ENCODE results near the gene TMEM132A. TPM values are rescaled to one million over a fixed set of nuclear protein-coding genes. Genes with fewer than 3 reads are reported as not detected.

The TMEM132A gene
- total and polyA plus RNA-seq, 10 of the 15 experiments (the other 5 are each of a cell fraction or from before 2014, with no cell fraction given) = 0.16 to 25.0 (median 4.3) TPM

DNA sequence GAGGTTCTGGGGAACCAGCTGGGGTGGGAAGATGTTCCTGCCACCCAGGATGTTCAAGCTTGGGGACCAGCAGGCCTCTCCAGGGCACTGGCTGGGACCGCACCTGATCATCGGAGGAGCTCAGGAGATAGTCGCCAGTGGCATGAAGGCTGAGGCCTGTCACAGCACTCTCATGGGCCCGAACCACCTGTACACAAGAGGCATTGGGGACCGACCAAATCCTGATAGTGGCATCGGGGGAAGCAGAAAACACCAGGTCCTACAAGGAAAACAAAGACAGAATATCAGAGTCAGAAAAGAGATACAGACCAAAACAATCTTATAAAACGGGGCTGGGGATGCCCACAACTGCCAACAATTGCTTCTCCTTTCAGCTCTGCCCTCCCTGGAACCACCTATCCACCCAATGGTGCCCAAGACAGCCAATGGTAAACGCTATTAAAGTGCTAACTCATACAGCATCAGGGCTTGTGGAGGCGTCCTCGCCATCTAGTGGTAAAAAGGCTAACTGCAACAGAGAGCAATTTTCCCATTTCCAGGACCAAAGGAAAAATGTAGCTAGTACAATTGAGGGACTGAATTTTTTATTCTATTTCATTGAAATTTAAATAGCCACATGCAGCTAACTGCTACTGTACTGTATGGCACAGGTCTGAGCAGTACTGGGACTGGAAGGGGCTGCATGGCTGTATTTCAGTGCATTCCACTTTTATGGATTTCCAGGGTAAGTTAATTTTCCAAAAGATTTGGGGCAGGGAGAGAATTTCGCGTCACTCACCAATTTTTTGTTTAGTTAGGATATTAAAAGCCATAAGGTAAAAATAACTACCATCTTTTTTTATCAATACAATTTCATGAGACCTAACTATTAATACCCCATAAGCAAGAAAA is 25.0 kb upstream of the TMEM132A start (continued):
- TF ChIP-seq, protein P1, sequence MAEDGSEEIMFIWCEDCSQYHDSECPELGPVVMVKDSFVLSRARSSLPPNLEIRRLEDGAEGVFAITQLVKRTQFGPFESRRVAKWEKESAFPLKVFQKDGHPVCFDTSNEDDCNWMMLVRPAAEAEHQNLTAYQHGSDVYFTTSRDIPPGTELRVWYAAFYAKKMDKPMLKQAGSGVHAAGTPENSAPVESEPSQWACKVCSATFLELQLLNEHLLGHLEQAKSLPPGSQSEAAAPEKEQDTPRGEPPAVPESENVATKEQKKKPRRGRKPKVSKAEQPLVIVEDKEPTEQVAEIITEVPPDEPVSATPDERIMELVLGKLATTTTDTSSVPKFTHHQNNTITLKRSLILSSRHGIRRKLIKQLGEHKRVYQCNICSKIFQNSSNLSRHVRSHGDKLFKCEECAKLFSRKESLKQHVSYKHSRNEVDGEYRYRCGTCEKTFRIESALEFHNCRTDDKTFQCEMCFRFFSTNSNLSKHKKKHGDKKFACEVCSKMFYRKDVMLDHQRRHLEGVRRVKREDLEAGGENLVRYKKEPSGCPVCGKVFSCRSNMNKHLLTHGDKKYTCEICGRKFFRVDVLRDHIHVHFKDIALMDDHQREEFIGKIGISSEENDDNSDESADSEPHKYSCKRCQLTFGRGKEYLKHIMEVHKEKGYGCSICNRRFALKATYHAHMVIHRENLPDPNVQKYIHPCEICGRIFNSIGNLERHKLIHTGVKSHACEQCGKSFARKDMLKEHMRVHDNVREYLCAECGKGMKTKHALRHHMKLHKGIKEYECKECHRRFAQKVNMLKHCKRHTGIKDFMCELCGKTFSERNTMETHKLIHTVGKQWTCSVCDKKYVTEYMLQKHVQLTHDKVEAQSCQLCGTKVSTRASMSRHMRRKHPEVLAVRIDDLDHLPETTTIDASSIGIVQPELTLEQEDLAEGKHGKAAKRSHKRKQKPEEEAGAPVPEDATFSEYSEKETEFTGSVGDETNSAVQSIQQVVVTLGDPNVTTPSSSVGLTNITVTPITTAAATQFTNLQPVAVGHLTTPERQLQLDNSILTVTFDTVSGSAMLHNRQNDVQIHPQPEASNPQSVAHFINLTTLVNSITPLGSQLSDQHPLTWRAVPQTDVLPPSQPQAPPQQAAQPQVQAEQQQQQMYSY (CRISPR knock-in tag; IDR thresholded peaks at IDR 0.05) = no peak
- TF ChIP-seq EED (IDR thresholded peaks at IDR 0.05; ENCODE audit: low read depth) = peak; percentile 48; the same call in 1 of the 2 replicates
- TF ChIP-seq JUND (IDR thresholded peaks at IDR 0.05; ENCODE audit: low read depth, low read length) = no peak
- TF ChIP-seq, protein P2, sequence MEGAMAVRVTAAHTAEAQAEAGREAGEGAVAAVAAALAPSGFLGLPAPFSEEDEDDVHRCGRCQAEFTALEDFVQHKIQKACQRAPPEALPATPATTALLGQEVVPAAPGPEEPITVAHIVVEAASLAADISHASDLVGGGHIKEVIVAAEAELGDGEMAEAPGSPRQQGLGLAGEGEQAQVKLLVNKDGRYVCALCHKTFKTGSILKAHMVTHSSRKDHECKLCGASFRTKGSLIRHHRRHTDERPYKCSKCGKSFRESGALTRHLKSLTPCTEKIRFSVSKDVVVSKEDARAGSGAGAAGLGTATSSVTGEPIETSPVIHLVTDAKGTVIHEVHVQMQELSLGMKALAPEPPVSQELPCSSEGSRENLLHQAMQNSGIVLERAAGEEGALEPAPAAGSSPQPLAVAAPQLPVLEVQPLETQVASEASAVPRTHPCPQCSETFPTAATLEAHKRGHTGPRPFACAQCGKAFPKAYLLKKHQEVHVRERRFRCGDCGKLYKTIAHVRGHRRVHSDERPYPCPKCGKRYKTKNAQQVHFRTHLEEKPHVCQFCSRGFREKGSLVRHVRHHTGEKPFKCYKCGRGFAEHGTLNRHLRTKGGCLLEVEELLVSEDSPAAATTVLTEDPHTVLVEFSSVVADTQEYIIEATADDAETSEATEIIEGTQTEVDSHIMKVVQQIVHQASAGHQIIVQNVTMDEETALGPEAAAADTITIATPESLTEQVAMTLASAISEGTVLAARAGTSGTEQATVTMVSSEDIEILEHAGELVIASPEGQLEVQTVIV (IDR thresholded peaks at IDR 0.05; ENCODE audit: borderline replicate concordance, partially characterized antibody) = no peak
- TF ChIP-seq BMI1 (IDR thresholded peaks at IDR 0.05; ENCODE audit: borderline replicate concordance) = no peak
- TF ChIP-seq DPF2 (IDR thresholded peaks at IDR 0.05) = no peak
- TF ChIP-seq, protein P3, sequence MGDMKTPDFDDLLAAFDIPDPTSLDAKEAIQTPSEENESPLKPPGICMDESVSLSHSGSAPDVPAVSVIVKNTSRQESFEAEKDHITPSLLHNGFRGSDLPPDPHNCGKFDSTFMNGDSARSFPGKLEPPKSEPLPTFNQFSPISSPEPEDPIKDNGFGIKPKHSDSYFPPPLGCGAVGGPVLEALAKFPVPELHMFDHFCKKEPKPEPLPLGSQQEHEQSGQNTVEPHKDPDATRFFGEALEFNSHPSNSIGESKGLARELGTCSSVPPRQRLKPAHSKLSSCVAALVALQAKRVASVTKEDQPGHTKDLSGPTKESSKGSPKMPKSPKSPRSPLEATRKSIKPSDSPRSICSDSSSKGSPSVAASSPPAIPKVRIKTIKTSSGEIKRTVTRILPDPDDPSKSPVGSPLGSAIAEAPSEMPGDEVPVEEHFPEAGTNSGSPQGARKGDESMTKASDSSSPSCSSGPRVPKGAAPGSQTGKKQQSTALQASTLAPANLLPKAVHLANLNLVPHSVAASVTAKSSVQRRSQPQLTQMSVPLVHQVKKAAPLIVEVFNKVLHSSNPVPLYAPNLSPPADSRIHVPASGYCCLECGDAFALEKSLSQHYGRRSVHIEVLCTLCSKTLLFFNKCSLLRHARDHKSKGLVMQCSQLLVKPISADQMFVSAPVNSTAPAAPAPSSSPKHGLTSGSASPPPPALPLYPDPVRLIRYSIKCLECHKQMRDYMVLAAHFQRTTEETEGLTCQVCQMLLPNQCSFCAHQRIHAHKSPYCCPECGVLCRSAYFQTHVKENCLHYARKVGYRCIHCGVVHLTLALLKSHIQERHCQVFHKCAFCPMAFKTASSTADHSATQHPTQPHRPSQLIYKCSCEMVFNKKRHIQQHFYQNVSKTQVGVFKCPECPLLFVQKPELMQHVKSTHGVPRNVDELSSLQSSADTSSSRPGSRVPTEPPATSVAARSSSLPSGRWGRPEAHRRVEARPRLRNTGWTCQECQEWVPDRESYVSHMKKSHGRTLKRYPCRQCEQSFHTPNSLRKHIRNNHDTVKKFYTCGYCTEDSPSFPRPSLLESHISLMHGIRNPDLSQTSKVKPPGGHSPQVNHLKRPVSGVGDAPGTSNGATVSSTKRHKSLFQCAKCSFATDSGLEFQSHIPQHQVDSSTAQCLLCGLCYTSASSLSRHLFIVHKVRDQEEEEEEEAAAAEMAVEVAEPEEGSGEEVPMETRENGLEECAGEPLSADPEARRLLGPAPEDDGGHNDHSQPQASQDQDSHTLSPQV (IDR thresholded peaks at IDR 0.05) = no peak
- TF ChIP-seq, protein P4, sequence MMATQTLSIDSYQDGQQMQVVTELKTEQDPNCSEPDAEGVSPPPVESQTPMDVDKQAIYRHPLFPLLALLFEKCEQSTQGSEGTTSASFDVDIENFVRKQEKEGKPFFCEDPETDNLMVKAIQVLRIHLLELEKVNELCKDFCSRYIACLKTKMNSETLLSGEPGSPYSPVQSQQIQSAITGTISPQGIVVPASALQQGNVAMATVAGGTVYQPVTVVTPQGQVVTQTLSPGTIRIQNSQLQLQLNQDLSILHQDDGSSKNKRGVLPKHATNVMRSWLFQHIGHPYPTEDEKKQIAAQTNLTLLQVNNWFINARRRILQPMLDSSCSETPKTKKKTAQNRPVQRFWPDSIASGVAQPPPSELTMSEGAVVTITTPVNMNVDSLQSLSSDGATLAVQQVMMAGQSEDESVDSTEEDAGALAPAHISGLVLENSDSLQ (IDR thresholded peaks at IDR 0.05) = no peak
- TF ChIP-seq GABPA (IDR thresholded peaks at IDR 0.05; ENCODE audit: low read depth) = no peak
- TF ChIP-seq RAD21 (IDR thresholded peaks at IDR 0.05; ENCODE audit: insufficient read depth, low read depth, low read length) = peak; percentile 64
- TF ChIP-seq, protein P5, sequence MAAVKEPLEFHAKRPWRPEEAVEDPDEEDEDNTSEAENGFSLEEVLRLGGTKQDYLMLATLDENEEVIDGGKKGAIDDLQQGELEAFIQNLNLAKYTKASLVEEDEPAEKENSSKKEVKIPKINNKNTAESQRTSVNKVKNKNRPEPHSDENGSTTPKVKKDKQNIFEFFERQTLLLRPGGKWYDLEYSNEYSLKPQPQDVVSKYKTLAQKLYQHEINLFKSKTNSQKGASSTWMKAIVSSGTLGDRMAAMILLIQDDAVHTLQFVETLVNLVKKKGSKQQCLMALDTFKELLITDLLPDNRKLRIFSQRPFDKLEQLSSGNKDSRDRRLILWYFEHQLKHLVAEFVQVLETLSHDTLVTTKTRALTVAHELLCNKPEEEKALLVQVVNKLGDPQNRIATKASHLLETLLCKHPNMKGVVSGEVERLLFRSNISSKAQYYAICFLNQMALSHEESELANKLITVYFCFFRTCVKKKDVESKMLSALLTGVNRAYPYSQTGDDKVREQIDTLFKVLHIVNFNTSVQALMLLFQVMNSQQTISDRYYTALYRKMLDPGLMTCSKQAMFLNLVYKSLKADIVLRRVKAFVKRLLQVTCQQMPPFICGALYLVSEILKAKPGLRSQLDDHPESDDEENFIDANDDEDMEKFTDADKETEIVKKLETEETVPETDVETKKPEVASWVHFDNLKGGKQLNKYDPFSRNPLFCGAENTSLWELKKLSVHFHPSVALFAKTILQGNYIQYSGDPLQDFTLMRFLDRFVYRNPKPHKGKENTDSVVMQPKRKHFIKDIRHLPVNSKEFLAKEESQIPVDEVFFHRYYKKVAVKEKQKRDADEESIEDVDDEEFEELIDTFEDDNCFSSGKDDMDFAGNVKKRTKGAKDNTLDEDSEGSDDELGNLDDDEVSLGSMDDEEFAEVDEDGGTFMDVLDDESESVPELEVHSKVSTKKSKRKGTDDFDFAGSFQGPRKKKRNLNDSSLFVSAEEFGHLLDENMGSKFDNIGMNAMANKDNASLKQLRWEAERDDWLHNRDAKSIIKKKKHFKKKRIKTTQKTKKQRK (IDR thresholded peaks at IDR 0.05; ENCODE audit: low read depth, low read length) = no peak
- no peak for TF ChIP-seq TCF3 (IDR thresholded peaks at IDR 0.05; ENCODE audit: borderline replicate concordance, insufficient read depth, low read depth, low read length)
